Gastrocnemius medialis (tissue), 4 donors: ENCODE data around the gene POLDIP3. TPM values are rescaled to one million over a fixed set of nuclear protein-coding genes. Genes with fewer than 3 reads are reported as not detected.

Source experiments
- ATAC-seq, 2 donors: fragments of 150-250 bp; one replicate each; pipeline ENCODE4 v1.9.1; 2016
- DNase-seq, 2 donors: peaks; one replicate each; pipeline ENCODE4 v3.0.0-alpha.2; 2019
- H3K27ac ChIP-seq, 4 donors: fragments of 200-600 bp; sonication (generic); 1 replicate in 1 of 4; 2 replicates in 3 of 4; pipeline ENCODE4 v1.5.1; 2016 to 2018; ENCODE audit warnings: mild to moderate bottlenecking in 2 of 4, moderate library complexity in 1 of 4
- H3K27me3 ChIP-seq, 3 donors: fragments of 200-600 bp; sonication (generic) in 2 of 3; 1 replicate in 1 of 3; 2 replicates in 2 of 3; pipeline versions ENCODE4 v1.5.1 to v1.6.0; 2016 to 2019; ENCODE audit warnings: mild to moderate bottlenecking in 1 of 3, moderate library complexity in 1 of 3
- H3K36me3 ChIP-seq, 2 donors: fragments of 200-600 bp; sonication (generic) in 1 of 2; one replicate each; pipeline ENCODE4 v1.5.1; 2017 to 2018
- H3K4me1 ChIP-seq, 2 donors: fragments of 200-600 bp; sonication (generic) in 1 of 2; one replicate each; pipeline ENCODE4 v1.5.1; 2016 to 2017; ENCODE audit warnings: mild to moderate bottlenecking in 2 of 2
- H3K4me3 ChIP-seq, 4 donors: fragments of 200-600 bp; sonication (generic) in 3 of 4; 1 replicate in 1 of 4; 2 replicates in 3 of 4; pipeline ENCODE4 v1.5.1; 2016 to 2019; ENCODE audit warnings: mild to moderate bottlenecking in 2 of 4
- H3K9me3 ChIP-seq, 3 donors: fragments of 200-600 bp; sonication (generic) in 2 of 3; 1 replicate in 1 of 3; 2 replicates in 2 of 3; pipeline ENCODE4 v1.5.1; 2016 to 2019
- POLR2A ChIP-seq, 2 donors: fragments of 450-650 bp; IDR thresholded peaks; one replicate each; pipeline ENCODE4 v1.6.1; 2017; ENCODE audit warnings: antibody characterized with exemption in 2 of 2, mild to moderate bottlenecking in 2 of 2, moderate library complexity in 2 of 2
- in situ Hi-C, 4 donors: fragments of 200-750 bp; cut with MboI; loops; one replicate each; pipeline versions ENCODE4 v1.15.0 to v1.8.0; 2017; ENCODE audit warnings: low sequenced_read_pairs in 4 of 4
- intact Hi-C: fragments of 100-400 bp; cut with DNase I; formaldehyde crosslinking; loops from one replicate; pipeline ENCODE4 v1.15.1; 2023; ENCODE audit warnings: low total_unique reads
- total RNA-seq, 4 donors: library from RNA; depleted of rRNA; stranded (reverse); fragments of >200 nt; gene quantifications; one replicate each; pipeline versions ENCODE4 v1.1.0 to v1.2.3, GENCODE V29; 2016
- TF ChIP-seq, protein P1 (sequence below), 5 experiments: fragments of 450-650 bp in 3 of 5; fragments of 200-600 bp in 2 of 5; sonication (generic) in 2 of 5; IDR thresholded peaks in 4 of 5; conservative IDR thresholded peaks in 1 of 5; 1 replicate in 4 of 5; 2 replicates in 1 of 5; pipeline ENCODE4 v1.5.1; 2016 to 2019; ENCODE audit warnings: antibody characterized with exemption in 5 of 5, mild to moderate bottlenecking in 3 of 5, moderate library complexity in 3 of 5

The POLDIP3 gene
- total RNA-seq, 4 donors from 2014 or later: 19.7 to 28.7 (median 23.0) TPM

DNA sequence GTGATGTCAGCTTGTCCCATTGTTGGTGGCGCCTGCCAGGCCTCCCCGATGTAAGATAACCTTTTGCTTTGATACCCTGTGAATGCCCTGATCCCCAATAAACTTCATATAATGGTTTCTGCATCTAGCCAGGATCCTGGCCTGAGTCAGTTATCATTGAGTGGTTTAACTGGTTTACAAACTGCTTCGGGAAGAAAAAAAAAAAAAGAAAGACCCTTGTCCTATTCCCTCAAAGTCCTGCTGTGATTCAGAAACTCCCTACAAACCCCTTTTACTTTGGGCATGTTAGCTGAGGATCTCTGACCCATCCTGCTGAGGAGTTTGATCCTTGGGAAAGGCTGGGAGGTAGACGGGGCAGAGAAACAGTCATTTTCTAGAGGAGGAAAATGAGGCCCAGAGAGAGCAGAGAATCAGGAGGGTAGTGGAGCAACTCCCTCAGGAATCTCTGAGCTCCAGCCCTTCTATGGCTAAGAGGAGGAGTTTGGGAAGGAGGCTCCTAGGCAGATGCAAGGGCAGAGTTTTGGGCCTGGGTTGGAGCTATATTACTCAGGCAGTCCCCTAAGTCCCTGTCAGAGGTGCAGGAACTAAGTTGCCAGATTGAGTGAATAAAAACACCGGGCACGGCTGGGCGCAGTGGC is 39.9 kb upstream of the POLDIP3 start:
- H3K27ac ChIP-seq: no peak overlapping the region
- no peaks in the 10 kb centered on the region for H3K27me3 ChIP-seq
- DNase-seq (no peak), ATAC-seq (no peak)
- H3K4me3 ChIP-seq: no peak overlapping the region
- H3K4me1 ChIP-seq: peaks cover 0 to 3% of the 10 kb centered on the region in 2 donors
- in situ Hi-C loops: loop anchor here in 3 of 4 donors (25.0 kb wide), 2 partner anchors 133 to 158 kb away; no protein-coding TSS in a partner anchor
- H3K36me3 ChIP-seq: no peaks in the 10 kb centered on the region
- intact Hi-C loops: no loop called here
- no peaks in the 10 kb centered on the region for H3K9me3 ChIP-seq
- TF ChIP-seq POLR2A (IDR thresholded peaks at IDR 0.05): no peak
- TF ChIP-seq, protein P1, sequence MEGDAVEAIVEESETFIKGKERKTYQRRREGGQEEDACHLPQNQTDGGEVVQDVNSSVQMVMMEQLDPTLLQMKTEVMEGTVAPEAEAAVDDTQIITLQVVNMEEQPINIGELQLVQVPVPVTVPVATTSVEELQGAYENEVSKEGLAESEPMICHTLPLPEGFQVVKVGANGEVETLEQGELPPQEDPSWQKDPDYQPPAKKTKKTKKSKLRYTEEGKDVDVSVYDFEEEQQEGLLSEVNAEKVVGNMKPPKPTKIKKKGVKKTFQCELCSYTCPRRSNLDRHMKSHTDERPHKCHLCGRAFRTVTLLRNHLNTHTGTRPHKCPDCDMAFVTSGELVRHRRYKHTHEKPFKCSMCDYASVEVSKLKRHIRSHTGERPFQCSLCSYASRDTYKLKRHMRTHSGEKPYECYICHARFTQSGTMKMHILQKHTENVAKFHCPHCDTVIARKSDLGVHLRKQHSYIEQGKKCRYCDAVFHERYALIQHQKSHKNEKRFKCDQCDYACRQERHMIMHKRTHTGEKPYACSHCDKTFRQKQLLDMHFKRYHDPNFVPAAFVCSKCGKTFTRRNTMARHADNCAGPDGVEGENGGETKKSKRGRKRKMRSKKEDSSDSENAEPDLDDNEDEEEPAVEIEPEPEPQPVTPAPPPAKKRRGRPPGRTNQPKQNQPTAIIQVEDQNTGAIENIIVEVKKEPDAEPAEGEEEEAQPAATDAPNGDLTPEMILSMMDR (IDR thresholded peaks at IDR 0.05 in 4 of 5, conservative IDR thresholded peaks at IDR 0.05 in 1 of 5): no peak

DNA sequence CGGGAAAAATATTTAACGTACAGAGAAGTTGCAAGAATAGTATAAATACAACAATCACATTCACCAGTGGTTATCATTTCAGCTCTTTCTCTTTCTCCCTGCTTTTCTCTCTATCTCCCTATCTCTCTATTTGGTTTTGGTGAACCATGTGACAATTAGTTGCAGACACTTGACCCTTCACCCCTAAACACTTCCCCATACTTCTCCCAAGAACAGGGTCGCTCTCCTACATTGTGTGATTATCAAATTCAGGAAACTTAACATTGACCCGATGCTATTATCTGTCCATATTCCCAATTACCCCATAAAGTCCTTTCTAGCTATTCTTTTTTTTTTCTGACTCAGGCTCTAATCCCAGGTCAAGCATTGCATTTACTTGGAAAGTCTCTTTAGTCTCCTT is 39.3 kb upstream of the POLDIP3 start:
- no peaks in the 10 kb centered on the region for H3K36me3 ChIP-seq
- H3K9me3 ChIP-seq: no peaks in the 10 kb centered on the region
- in situ Hi-C loops (loop anchor here in 3 of 4 donors (25.0 kb wide), 2 partner anchors 133 to 158 kb away; no protein-coding TSS in a partner anchor), intact Hi-C loops (no loop called here)
- H3K4me1 ChIP-seq: peaks cover 0 to 4% of the 10 kb centered on the region in 2 donors
- H3K4me3 ChIP-seq: no peak overlapping the region
- no peak overlapping the region for H3K27ac ChIP-seq
- DNase-seq (no peak), ATAC-seq (no peak)
- no peak for TF ChIP-seq POLR2A (IDR thresholded peaks at IDR 0.05)
- TF ChIP-seq, protein P1 (IDR thresholded peaks at IDR 0.05 in 4 of 5, conservative IDR thresholded peaks at IDR 0.05 in 1 of 5): no peak
- H3K27me3 ChIP-seq: no peaks in the 10 kb centered on the region

DNA sequence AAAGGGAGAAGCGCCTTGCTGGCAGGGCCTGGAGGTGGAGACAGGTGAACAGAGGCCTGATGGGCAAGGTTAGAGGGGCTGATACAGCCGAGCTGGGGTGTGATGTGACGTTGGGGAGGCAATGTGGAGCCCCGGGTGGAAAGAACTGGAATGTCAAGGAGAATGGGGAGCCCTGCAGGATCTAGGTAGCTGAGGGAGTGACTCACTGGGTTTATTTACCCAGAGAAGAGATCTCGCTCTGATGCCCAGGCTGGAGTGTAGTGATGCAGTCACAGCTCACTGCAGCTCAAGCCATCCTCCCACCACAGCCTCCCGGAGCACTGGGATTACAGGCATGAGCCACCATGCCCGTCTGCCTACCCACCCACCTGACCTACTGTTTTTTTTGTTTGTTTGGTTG is 36.5 kb upstream of the POLDIP3 start:
- intact Hi-C loops: no loop called here

DNA sequence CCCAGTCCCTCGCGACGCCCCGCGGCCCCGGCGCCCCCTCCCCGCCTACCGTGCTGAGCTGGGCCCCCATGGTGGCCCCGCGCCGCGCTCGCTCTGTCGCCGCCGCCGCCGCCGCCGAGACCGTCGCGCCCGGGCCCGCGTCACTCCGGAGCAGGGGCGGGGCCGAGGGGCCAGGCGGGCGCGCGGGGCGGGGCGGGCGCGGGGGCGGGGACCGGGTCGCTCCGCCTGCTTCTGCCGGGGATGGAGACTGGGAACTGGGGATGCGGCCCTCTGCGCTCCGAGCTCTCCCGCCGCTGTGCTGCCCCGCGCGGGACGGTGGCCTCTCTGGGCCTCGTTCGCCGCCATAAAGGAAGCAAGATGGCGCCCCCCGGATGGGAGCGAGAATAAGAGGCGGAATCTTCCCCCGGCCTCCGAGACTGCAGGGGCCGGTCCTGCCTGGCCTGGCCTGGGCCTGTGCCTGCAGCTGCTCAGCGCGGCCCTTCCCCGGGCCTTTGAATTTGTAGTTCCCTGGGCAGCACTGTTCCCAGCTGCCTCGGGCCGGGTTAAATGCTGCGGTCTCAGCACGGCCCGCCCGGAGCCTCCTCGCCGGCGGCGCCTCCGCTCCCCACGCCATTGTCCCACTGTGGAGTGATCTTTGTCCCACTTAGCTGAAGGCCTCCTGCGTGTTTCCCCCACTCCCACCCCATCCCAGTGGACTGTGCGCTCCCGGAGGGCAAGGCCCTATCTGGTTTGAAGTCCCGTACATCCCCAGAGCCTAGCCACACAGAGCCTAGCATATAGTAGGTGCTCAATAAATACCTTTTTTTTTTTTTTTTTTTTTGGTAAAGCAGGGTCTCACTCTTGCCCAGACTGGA is 34.8 kb upstream of the POLDIP3 start, which contains the start of gene CYB5R3:
TSS of gene CYB5R3 (minus strand) at position 147 of the 854 bp plus-strand sequence. CDS start at position 70, 77 bp downstream.
- no peaks in the 10 kb centered on the region for H3K9me3 ChIP-seq
- H3K36me3 ChIP-seq: no peaks in the 10 kb centered on the region
- peak; percentile 75 for ATAC-seq
- in situ Hi-C loops: loop anchor here in 3 of 4 donors (25.0 kb wide), 2 partner anchors 138 to 163 kb away; no protein-coding TSS in a partner anchor
- intact Hi-C loops: loop anchor here (5.0 kb wide), 3 partner anchors 38 to 258 kb away; partner anchors contain the start of gene ARFGAP3
- peaks cover 41 to 44% of the 10 kb centered on the region in 2 donors for H3K4me1 ChIP-seq
- peak within 1 kb of the TSS; percentile 92 to 99 (median 98) for H3K27ac ChIP-seq
- peak; percentile 71 to 76 for DNase-seq
- peak within 1 kb of the TSS; percentile 77 to 100 (median 93) for H3K4me3 ChIP-seq
- H3K27me3 ChIP-seq: no peaks in the 10 kb centered on the region
- TF ChIP-seq, protein P1 (IDR thresholded peaks at IDR 0.05 in 4 of 5, conservative IDR thresholded peaks at IDR 0.05 in 1 of 5): peak in 1 of 5 experiments; percentile 11
- TF ChIP-seq POLR2A (IDR thresholded peaks at IDR 0.05): peak; percentile 41 to 75

More for the DNA sequence above, 36.5 kb upstream of the POLDIP3 start:
- Histone ChIP-seq H3K9me3 (no peaks in the 10 kb centered on the region), H3K36me3 (no peaks in the 10 kb centered on the region), H3K27ac (no peak overlapping the region), H3K4me1 (peaks cover 25 to 27% of the 10 kb centered on the region in 2 donors), H3K27me3 (no peaks in the 10 kb centered on the region), H3K4me3 (no peak overlapping the region)
- TF ChIP-seq, protein P1 (IDR thresholded peaks at IDR 0.05 in 4 of 5, conservative IDR thresholded peaks at IDR 0.05 in 1 of 5): no peak
- no peak for TF ChIP-seq POLR2A (IDR thresholded peaks at IDR 0.05)
- in situ Hi-C loops: loop anchor here in 3 of 4 donors (25.0 kb wide), 2 partner anchors 136 to 161 kb away; no protein-coding TSS in a partner anchor
- DNase-seq (no peak), ATAC-seq (no peak)
